IMR-90 (cell line): ENCODE measurements around the gene AKAP13.

Experiments
- CTCF ChIP-seq: conservative IDR thresholded peaks from 2 replicates; pipeline ENCODE4 v1.5.1; 2012; ENCODE audit warnings: mild to moderate bottlenecking, low read depth, low read length, improper control_type of control experiment
- POLR2A ChIP-seq: IDR thresholded peaks from 2 replicates; pipeline ENCODE4 v1.6.1; 2012; ENCODE audit warnings: mild to moderate bottlenecking, low read depth, low read length

GRCh38 chr15:85750319-85751290, 370.2 kb downstream of the AKAP13 start:
- no peak for TF ChIP-seq POLR2A
- TF ChIP-seq CTCF, result no peak
